Thoracic aorta (tissue), 2 donors: ENCODE measurements around the gene FBLN5. TPM values are rescaled to one million over a fixed set of nuclear protein-coding genes. Genes with fewer than 3 reads are reported as not detected.

ENCODE experiments used
- ATAC-seq: fragments of 150-250 bp; one replicate; pipeline ENCODE4 v1.8.0; 2017; ENCODE audit warnings: low read depth; ENCODE audit not compliant: insufficient number of reproducible peaks, low FRiP score
- DNase-seq: peaks from one replicate; pipeline ENCODE4 v3.0.0-alpha.2; 2020; ENCODE audit warnings: low spot score
- H3K27ac ChIP-seq, 2 donors: fragments of 200-600 bp; sonication (generic); 1 replicate in 1 of 2; 2 replicates in 1 of 2; pipeline ENCODE4 v1.5.1; 2016; ENCODE audit warnings: mild to moderate bottlenecking in 2 of 2, moderate library complexity in 2 of 2
- H3K27me3 ChIP-seq: fragments of 200-600 bp; sonication (generic); replicated peaks from 2 replicates; pipeline ENCODE4 v1.6.0; 2016; ENCODE audit warnings: mild to moderate bottlenecking; ENCODE audit not compliant: insufficient read depth
- H3K36me3 ChIP-seq: fragments of 200-600 bp; sonication (generic); one replicate; pipeline ENCODE4 v1.5.1; 2016
- H3K4me1 ChIP-seq, 2 donors: fragments of 200-600 bp; sonication (generic); 1 replicate in 1 of 2; 2 replicates in 1 of 2; pipeline versions ENCODE4 v1.5.1 to v1.6.0; 2016; ENCODE audit warnings: low read depth in 2 of 2, mild to moderate bottlenecking in 1 of 2; ENCODE audit not compliant: control insufficient read depth in 1 of 2
- H3K4me3 ChIP-seq: fragments of 200-600 bp; sonication (generic); 2 replicates; pipeline ENCODE4 v1.5.1; 2016; ENCODE audit warnings: mild to moderate bottlenecking
- H3K9me3 ChIP-seq: fragments of 200-600 bp; sonication (generic); 2 replicates; pipeline ENCODE4 v1.5.1; 2016
- total RNA-seq, 2 donors: library from RNA; depleted of rRNA; stranded (reverse); fragments of >200 nt; gene quantifications; one replicate each; pipeline versions ENCODE4 v1.1.0 to v1.2.3, GENCODE V29; 2016
- TF ChIP-seq, protein P1 (sequence below): fragments of 200-600 bp; sonication (generic); IDR thresholded peaks from one replicate; pipeline ENCODE4 v1.5.1; 2019; ENCODE audit warnings: antibody characterized with exemption

Gene FBLN5
- total RNA-seq, 2 donors from 2014 or later = 824 to 1,103 TPM

DNA sequence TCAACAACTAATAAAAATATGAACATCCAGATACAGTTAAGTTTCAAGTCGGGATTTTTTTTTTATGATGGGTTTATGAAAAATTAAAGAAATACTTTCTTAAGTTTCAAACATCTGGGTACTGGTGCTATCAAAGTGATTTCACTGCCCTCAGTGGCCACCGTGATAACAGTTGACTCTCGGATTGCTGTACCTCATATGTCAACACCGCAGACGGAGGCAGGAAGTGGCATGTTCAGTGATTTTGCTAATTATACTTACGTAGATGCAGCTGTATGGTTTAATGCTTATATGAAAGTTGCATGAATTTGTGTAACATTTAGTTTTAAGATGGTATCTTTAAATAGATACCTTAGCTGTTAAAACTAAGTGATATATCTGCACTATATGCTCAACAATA, 20.8 kb upstream of the FBLN5 start:
- TF ChIP-seq, protein P1, sequence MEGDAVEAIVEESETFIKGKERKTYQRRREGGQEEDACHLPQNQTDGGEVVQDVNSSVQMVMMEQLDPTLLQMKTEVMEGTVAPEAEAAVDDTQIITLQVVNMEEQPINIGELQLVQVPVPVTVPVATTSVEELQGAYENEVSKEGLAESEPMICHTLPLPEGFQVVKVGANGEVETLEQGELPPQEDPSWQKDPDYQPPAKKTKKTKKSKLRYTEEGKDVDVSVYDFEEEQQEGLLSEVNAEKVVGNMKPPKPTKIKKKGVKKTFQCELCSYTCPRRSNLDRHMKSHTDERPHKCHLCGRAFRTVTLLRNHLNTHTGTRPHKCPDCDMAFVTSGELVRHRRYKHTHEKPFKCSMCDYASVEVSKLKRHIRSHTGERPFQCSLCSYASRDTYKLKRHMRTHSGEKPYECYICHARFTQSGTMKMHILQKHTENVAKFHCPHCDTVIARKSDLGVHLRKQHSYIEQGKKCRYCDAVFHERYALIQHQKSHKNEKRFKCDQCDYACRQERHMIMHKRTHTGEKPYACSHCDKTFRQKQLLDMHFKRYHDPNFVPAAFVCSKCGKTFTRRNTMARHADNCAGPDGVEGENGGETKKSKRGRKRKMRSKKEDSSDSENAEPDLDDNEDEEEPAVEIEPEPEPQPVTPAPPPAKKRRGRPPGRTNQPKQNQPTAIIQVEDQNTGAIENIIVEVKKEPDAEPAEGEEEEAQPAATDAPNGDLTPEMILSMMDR = no peak
- H3K27ac ChIP-seq = no peak overlapping the region

DNA sequence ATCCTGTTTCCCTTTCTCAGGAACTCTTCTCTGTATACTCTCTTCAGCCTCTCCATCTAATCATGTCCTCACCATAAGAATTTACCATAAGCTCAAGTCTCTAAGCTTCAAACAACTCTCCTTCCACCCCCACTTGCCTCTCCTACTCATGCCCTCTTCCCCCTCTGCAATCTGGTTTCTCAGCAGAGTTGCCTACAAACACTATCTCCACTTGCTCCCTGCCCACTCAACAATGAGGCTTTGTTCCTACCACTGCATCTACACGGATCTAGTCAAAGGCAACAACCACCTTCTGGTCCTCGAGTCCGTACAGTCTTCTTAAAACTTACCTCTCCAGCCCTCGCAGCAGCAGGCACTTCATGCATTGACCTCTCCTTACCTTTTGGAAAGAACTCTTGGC, 17.2 kb upstream of the FBLN5 start:
- no peak for ATAC-seq
- Histone ChIP-seq H3K9me3 (no peaks in the 10 kb centered on the region), H3K36me3 (peaks cover 18% of the 10 kb centered on the region), H3K4me1 (peaks cover 4 to 9% of the 10 kb centered on the region in 2 donors), H3K4me3 (no peak overlapping the region), H3K27me3 (no peaks in the 10 kb centered on the region), H3K27ac (no peak overlapping the region)
- TF ChIP-seq, protein P1 = no peak
- DNase-seq = no peak

More for the DNA sequence above, 20.8 kb upstream of the FBLN5 start:
- H3K36me3 ChIP-seq = peaks cover 37% of the 10 kb centered on the region
- ATAC-seq = no peak
- no peaks in the 10 kb centered on the region for H3K9me3 ChIP-seq
- no peak for DNase-seq
- H3K4me1 ChIP-seq = peaks cover 4 to 9% of the 10 kb centered on the region in 2 donors
- no peak overlapping the region for H3K4me3 ChIP-seq
- no peaks in the 10 kb centered on the region for H3K27me3 ChIP-seq

DNA sequence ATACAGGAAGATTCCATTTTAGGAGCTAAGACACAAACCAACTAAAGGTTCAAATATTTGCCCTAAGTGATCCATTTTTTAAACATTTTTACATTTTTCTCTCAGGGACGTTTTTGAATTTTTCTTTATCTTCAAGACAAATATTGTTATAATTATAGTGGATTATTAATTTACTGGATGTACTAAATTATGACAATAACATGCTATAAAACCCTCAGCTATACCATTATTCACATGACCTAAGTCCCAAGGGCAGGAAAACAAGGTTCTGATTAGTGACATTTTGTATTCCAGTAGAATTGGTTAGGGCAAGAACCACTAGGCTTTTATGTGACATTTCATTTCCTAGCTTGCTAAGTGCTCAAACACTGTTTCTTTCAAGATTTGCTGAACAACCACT, 16.5 kb upstream of the FBLN5 start:
- Histone ChIP-seq H3K27ac (no peak overlapping the region), H3K4me1 (peaks cover 4 to 9% of the 10 kb centered on the region in 2 donors), H3K36me3 (peaks cover 11% of the 10 kb centered on the region), H3K4me3 (no peak overlapping the region), H3K9me3 (no peaks in the 10 kb centered on the region), H3K27me3 (no peaks in the 10 kb centered on the region)
- ATAC-seq = no peak
- TF ChIP-seq, protein P1 = no peak
- no peak for DNase-seq

DNA sequence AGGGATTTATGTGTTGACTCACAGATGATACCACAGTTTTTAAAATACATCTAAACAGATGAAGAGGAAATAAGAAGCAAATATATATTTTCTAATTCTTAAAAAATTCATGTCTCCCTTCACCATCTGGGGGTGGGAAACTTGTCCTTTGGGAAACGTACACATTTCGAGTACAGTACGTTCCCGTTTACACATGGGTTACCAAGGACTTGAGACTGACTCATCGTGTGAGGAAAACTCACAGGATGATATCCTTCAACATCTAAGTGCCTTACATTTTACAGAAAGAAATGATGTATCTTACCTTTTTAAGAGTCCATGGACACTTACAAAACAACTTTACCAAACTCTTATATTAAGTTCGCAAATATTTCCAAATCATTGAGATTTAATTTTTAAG, 16.0 kb upstream of the FBLN5 start:
- H3K9me3 ChIP-seq = no peaks in the 10 kb centered on the region
- peaks cover 4 to 9% of the 10 kb centered on the region in 2 donors for H3K4me1 ChIP-seq
- ATAC-seq (no peak), DNase-seq (no peak)
- no peak overlapping the region for H3K27ac ChIP-seq
- peaks cover 5% of the 10 kb centered on the region for H3K36me3 ChIP-seq
- TF ChIP-seq, protein P1 = no peak
- no peak overlapping the region for H3K4me3 ChIP-seq
- H3K27me3 ChIP-seq = no peaks in the 10 kb centered on the region

DNA sequence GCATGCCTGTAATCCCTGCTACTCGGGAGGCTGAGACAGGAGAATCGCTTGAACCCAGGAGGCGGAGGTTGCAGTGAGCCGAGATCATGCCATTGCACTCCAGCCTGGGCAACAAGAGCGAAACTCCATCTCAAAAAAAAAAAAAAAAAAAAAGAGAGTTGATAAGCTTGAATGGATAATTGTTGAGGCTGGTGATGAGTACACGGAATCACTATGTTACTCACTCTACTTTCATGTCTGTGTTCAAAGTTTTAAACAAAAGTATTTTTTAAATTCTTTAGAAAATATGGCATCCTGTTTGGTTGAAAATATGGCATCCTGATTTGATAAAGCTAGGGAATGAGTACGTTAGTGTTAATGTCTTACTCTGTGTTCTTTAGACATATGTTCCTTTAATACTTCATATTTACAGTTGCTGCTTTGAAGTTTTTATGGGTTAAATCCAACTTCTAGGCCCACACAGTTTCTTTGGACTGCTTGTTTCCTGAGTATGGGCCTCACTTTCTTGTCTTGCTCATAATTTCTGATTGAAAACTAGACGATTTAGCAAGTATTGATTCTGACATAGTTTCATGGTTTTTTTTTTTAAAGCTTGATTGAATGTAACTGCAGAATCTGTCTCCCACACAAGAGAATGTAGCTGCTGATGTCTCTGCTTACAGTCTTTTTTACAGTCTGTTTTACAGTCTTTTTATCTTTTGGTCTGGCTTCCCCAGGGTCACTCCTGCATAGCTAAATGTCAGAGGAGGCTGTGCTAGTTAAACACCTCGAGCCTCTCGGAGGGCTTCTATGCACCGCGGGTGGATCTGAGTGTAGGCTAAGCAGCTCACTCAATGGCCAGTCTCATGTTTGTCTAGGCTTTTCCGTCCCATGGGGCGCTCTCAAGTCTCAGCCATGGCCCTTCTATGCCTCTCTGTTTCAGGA, 14.1 kb upstream of the FBLN5 start:
- no peak overlapping the region for H3K27ac ChIP-seq
- H3K36me3 ChIP-seq = no peaks in the 10 kb centered on the region
- no peaks in the 10 kb centered on the region for H3K27me3 ChIP-seq
- ATAC-seq (no peak), DNase-seq (no peak)
- no peaks in the 10 kb centered on the region for H3K9me3 ChIP-seq
- no peak overlapping the region for H3K4me3 ChIP-seq
- peaks cover 4 to 9% of the 10 kb centered on the region in 2 donors for H3K4me1 ChIP-seq
- TF ChIP-seq, protein P1 = no peak
